ENCODE results near the gene TMEM61.
"Not testable (repeated sequence)": the region's sequence is repeated elsewhere in the genome, so short reads cannot be mapped to it uniquely, and the experiment has no call there.

TMEM61 gene

GRCh38 chr1:54951810-54952226 is 28.6 kb upstream of the TMEM61 start:
- TF ChIP-seq CTCF (conservative IDR thresholded peaks at IDR 0.05), result no peak
- H3K27ac ChIP-seq, result no peak overlapping the region

- H3K27ac ChIP-seq, result no peak overlapping the region
- no peak for TF ChIP-seq CTCF (conservative IDR thresholded peaks at IDR 0.05)
Observed at GRCh38 chr1:54952950-54953718, 27.3 kb upstream of the TMEM61 start.

GRCh38 chr1:54953846-54954245 is 26.6 kb upstream of the TMEM61 start:
- no peak for TF ChIP-seq CTCF (conservative IDR thresholded peaks at IDR 0.05)
- H3K27ac ChIP-seq, result no peak overlapping the region

GRCh38 chr1:54955359-54955758 is 25.1 kb upstream of the TMEM61 start:
- TF ChIP-seq CTCF (conservative IDR thresholded peaks at IDR 0.05), result no peak
- no peak overlapping the region for H3K27ac ChIP-seq

GRCh38 chr1:54956726-54957125 is 23.7 kb upstream of the TMEM61 start:
- no peak for TF ChIP-seq CTCF (conservative IDR thresholded peaks at IDR 0.05)
- H3K27ac ChIP-seq, result no peak overlapping the region

GRCh38 chr1:54959241-54959640 is 21.2 kb upstream of the TMEM61 start:
- no peak for TF ChIP-seq CTCF (conservative IDR thresholded peaks at IDR 0.05)
- H3K27ac ChIP-seq, result no peak overlapping the region

- no peak overlapping the region for H3K27ac ChIP-seq
- no peak for TF ChIP-seq CTCF (conservative IDR thresholded peaks at IDR 0.05)
Observed at GRCh38 chr1:54962612-54963395, 17.6 kb upstream of the TMEM61 start.

- H3K27ac ChIP-seq, result not testable (repeated sequence)
Observed at GRCh38 chr1:54963829-54964228, 16.6 kb upstream of the TMEM61 start.

Data from VCaP (cell line).